ENCODE measurements around the gene TMCO6. TPM values are rescaled to one million over a fixed set of nuclear protein-coding genes. Genes with fewer than 3 reads are reported as not detected.

Gene TMCO6
- 42.1 and 44.5 TPM in 2 replicates for total RNA-seq

GRCh38 chr5:140639148-140639981 lies at the start of gene TMCO6:
TMCO6 (plus strand) TSS chr5:140639451; CDS start chr5:140639528, 77 bp downstream.

GRCh38 chr5:140633021-140633471 lies 6.2 kb upstream of the TMCO6 start, which contains the start of gene CD14:
CD14 (minus strand) TSS chr5:140633175; CDS start chr5:140633071, 104 bp downstream.

GRCh38 chr5:140664359-140665119 lies 25.3 kb downstream of the TMCO6 start, which contains the start of gene WDR55:
WDR55 (plus strand) TSS chr5:140664904; CDS start chr5:140664913, 9 bp downstream.

GRCh38 chr5:140673187-140673976 lies 34.1 kb downstream of the TMCO6 start, which contains the start of gene DND1:
DND1 (minus strand) TSS chr5:140673576; CDS start chr5:140673542, 34 bp downstream.

GRCh38 chr5:140690941-140691924 lies 52.0 kb downstream of the TMCO6 start, which contains the start of the genes HARS1 and HARS2:
HARS1 (minus strand) TSS chr5:140691370; CDS start chr5:140691304, 66 bp downstream.
HARS2 (plus strand) TSS chr5:140691455; CDS start chr5:140691649, 194 bp downstream.

Other genes starting within 250 kb of the TMCO6 start
- 25.9 and 27.1 TPM in 2 replicates for gene ANKHD1, start 237.6 kb upstream of the TMCO6 start, total RNA-seq
- 0.53 and 3.5 TPM in 2 replicates for gene EIF4EBP3, start 91.8 kb upstream of the TMCO6 start, total RNA-seq
- gene SRA1, start 82.0 kb upstream of the TMCO6 start, total RNA-seq: 50.2 and 66.6 TPM in 2 replicates
- 6.0 and 12.7 TPM in 2 replicates for gene APBB3, start 74.9 kb upstream of the TMCO6 start, total RNA-seq
- 32.8 and 38.3 TPM in 2 replicates for gene SLC35A4, start 74.6 kb upstream of the TMCO6 start, total RNA-seq
- 0.18 TPM in 1 of 2 replicates, not detected in the other for gene CD14, start 6.3 kb upstream of the TMCO6 start, total RNA-seq
- gene NDUFA2, start 8.2 kb downstream of the TMCO6 start, total RNA-seq: 55.4 and 63.6 TPM in 2 replicates
- gene IK, start 8.4 kb downstream of the TMCO6 start, total RNA-seq: 71.5 and 105 TPM in 2 replicates
- 23.9 and 40.4 TPM in 2 replicates for gene WDR55, start 25.5 kb downstream of the TMCO6 start, total RNA-seq
- 0.18 and 0.29 TPM in 2 replicates for gene DND1, start 34.1 kb downstream of the TMCO6 start, total RNA-seq
- 103 TPM in 2 replicates for gene HARS1, start 51.9 kb downstream of the TMCO6 start, total RNA-seq
- 29.7 and 33.5 TPM in 2 replicates for gene HARS2, start 52.0 kb downstream of the TMCO6 start, total RNA-seq
- gene ZMAT2, start 61.0 kb downstream of the TMCO6 start, total RNA-seq: 37.2 and 37.7 TPM in 2 replicates
- not detected in 2 replicates for gene PCDHA1, start 146.7 kb downstream of the TMCO6 start, total RNA-seq
- not detected in 2 replicates for gene PCDHA2, start 155.4 kb downstream of the TMCO6 start, total RNA-seq
- gene PCDHA3, start 161.6 kb downstream of the TMCO6 start, total RNA-seq: 0.18 and 0.58 TPM in 2 replicates
- 0.35 TPM in 1 of 2 replicates, not detected in the other for gene PCDHA4, start 167.6 kb downstream of the TMCO6 start, total RNA-seq
- gene PCDHA5, start 182.2 kb downstream of the TMCO6 start, total RNA-seq: not detected in 2 replicates
- under 0.01 TPM in 1 of 2 replicates, not detected in the other for gene PCDHA6, start 188.5 kb downstream of the TMCO6 start, total RNA-seq
- 0.71 TPM in 1 of 2 replicates, not detected in the other for gene PCDHA7, start 194.8 kb downstream of the TMCO6 start, total RNA-seq
- gene PCDHA8, start 201.7 kb downstream of the TMCO6 start, total RNA-seq: not detected in 2 replicates
- gene PCDHA9, start 208.9 kb downstream of the TMCO6 start, total RNA-seq: not detected in 2 replicates
- gene PCDHA10, start 216.4 kb downstream of the TMCO6 start, total RNA-seq: not detected in 2 replicates
- not detected in 2 replicates for gene PCDHA11, start 229.5 kb downstream of the TMCO6 start, total RNA-seq
- gene PCDHA12, start 235.9 kb downstream of the TMCO6 start, total RNA-seq: not detected in 2 replicates
- not detected in 2 replicates for gene PCDHA13, start 242.7 kb downstream of the TMCO6 start, total RNA-seq

Measured in myometrial cell (primary cell).